Brain microvascular endothelial cell (primary cell): ENCODE results near the gene OR6X1.

ENCODE experiments used
- DNase-seq: peaks from one replicate; pipeline ENCODE4 v3.0.0-alpha.2; 2020
- H3K27ac ChIP-seq: fragments of 250-450 bp; sonication (Bioruptor Pico); 2 replicates; pipeline ENCODE4 v1.5.1; 2020; ENCODE audit warnings: mild to moderate bottlenecking, moderate library complexity
- H3K27me3 ChIP-seq: fragments of 250-450 bp; sonication (Bioruptor Pico); replicated peaks from 2 replicates; pipeline ENCODE4 v1.5.1; 2020; ENCODE audit warnings: mild to moderate bottlenecking
- H3K36me3 ChIP-seq: fragments of 250-450 bp; sonication (Bioruptor Pico); replicated peaks from 2 replicates; pipeline ENCODE4 v1.5.1; 2020; ENCODE audit warnings: mild to moderate bottlenecking
- H3K4me3 ChIP-seq: 2 replicates; pipeline ENCODE4 v1.5.1; 2011; ENCODE audit warnings: low read depth, mild to moderate bottlenecking, control low read depth, low read length, moderate library complexity
- CTCF ChIP-seq: IDR thresholded peaks from 2 replicates; pipeline ENCODE4 v1.5.1; 2011; ENCODE audit warnings: low read depth, mild to moderate bottlenecking, moderate library complexity, low read length, control low read depth, inconsistent platforms; ENCODE audit errors: missing control alignments
- in situ Hi-C: cut with HindIII; loops from 2 replicates; pipeline ENCODE4 v1.10.0; 2017; ENCODE audit warnings: low sequenced_read_pairs, low pct_ligation_motif_present

Gene OR6X1

GRCh38 chr11:123707206-123707605 is 47.1 kb downstream of the OR6X1 start:
- H3K27ac ChIP-seq, result no peak overlapping the region
- no peak for TF ChIP-seq CTCF
- in situ Hi-C loops, result no loop called here
- no peaks in the 10 kb centered on the region for H3K36me3 ChIP-seq
- no peak for DNase-seq
- no peaks in the 10 kb centered on the region for H3K27me3 ChIP-seq
- no peak overlapping the region for H3K4me3 ChIP-seq

- Histone ChIP-seq H3K27me3 (no peaks in the 10 kb centered on the region), H3K36me3 (no peaks in the 10 kb centered on the region), H3K27ac (no peak overlapping the region), H3K4me3 (no peak overlapping the region)
- DNase-seq, result no peak
- in situ Hi-C loops, result no loop called here
- no peak for TF ChIP-seq CTCF
Observed at GRCh38 chr11:123704341-123704740, 50.0 kb downstream of the OR6X1 start.
